ENCODE measurements around the gene ZBTB11.
A peak's percentile ranks its signal among the peaks of the same experiment; 100 is the strongest.

Gene ZBTB11

GRCh38 chr3:101640256-101640655, 36.7 kb downstream of the ZBTB11 start:
- H3K4me3 Mint-ChIP-seq = no peak overlapping the region
- no peaks in the 10 kb centered on the region for H3K9me3 Mint-ChIP-seq
- H3K27me3 Mint-ChIP-seq (ENCODE audit: low read depth) = peaks cover 3% of the 10 kb centered on the region
- H3K36me3 Mint-ChIP-seq (ENCODE audit: low read depth) = no peaks in the 10 kb centered on the region
- TF ChIP-seq, protein P1, sequence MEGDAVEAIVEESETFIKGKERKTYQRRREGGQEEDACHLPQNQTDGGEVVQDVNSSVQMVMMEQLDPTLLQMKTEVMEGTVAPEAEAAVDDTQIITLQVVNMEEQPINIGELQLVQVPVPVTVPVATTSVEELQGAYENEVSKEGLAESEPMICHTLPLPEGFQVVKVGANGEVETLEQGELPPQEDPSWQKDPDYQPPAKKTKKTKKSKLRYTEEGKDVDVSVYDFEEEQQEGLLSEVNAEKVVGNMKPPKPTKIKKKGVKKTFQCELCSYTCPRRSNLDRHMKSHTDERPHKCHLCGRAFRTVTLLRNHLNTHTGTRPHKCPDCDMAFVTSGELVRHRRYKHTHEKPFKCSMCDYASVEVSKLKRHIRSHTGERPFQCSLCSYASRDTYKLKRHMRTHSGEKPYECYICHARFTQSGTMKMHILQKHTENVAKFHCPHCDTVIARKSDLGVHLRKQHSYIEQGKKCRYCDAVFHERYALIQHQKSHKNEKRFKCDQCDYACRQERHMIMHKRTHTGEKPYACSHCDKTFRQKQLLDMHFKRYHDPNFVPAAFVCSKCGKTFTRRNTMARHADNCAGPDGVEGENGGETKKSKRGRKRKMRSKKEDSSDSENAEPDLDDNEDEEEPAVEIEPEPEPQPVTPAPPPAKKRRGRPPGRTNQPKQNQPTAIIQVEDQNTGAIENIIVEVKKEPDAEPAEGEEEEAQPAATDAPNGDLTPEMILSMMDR (IDR thresholded peaks at IDR 0.05; ENCODE audit: unreplicated experiment in 3 of 3) = no peak
- no peaks in the 10 kb centered on the region for H3K4me1 Mint-ChIP-seq
- H3K27ac Mint-ChIP-seq = no peak overlapping the region

GRCh38 chr3:101639280-101639963, 37.5 kb downstream of the ZBTB11 start:
- H3K9me3 Mint-ChIP-seq = no peaks in the 10 kb centered on the region
- no peaks in the 10 kb centered on the region for H3K36me3 Mint-ChIP-seq (ENCODE audit: low read depth)
- no peak overlapping the region for H3K27ac Mint-ChIP-seq
- H3K4me3 Mint-ChIP-seq = no peak overlapping the region
- no peaks in the 10 kb centered on the region for H3K4me1 Mint-ChIP-seq
- TF ChIP-seq, protein P1 (IDR thresholded peaks at IDR 0.05; ENCODE audit: unreplicated experiment in 3 of 3) = no peak
- H3K27me3 Mint-ChIP-seq (ENCODE audit: low read depth) = peaks cover 9% of the 10 kb centered on the region

DNA sequence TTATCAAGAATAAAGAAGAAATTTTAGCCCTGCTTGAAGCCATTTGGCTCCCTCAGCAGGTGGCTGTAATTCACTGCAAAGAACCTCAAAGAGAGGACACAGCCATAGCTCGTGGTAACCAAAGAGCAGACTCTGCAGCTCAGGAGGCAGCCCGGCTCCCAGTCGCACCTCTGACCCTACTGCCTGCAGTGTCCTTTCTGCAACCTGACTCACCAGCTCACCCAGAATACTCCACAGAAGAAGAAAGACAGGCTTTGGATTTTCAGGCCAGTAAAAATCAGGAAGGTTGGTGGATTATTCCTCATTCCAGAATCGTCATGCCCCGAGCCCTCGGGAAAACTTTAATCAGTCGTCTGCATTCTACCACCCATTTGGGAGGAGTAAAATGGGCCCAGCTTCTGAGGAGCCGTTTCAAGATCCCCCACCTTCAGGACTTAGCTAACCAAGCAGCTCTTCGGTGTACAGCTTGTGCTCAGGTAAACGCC, 38.6 kb downstream of the ZBTB11 start:
- Mint-ChIP-seq H3K36me3 (ENCODE audit: low read depth) (no peaks in the 10 kb centered on the region), H3K27ac (no peak overlapping the region), H3K9me3 (no peaks in the 10 kb centered on the region), H3K4me1 (no peaks in the 10 kb centered on the region), H3K4me3 (no peak overlapping the region), H3K27me3 (ENCODE audit: low read depth) (peaks cover 9% of the 10 kb centered on the region)
- TF ChIP-seq, protein P1 (IDR thresholded peaks at IDR 0.05; ENCODE audit: unreplicated experiment in 3 of 3) = no peak

GRCh38 chr3:101637451-101637850, 39.5 kb downstream of the ZBTB11 start:
- Mint-ChIP-seq H3K9me3 (no peaks in the 10 kb centered on the region), H3K4me1 (no peaks in the 10 kb centered on the region), H3K4me3 (no peak overlapping the region), H3K27me3 (ENCODE audit: low read depth) (peaks cover 9% of the 10 kb centered on the region), H3K27ac (no peak overlapping the region), H3K36me3 (ENCODE audit: low read depth) (no peaks in the 10 kb centered on the region)
- TF ChIP-seq, protein P1 (IDR thresholded peaks at IDR 0.05; ENCODE audit: unreplicated experiment in 3 of 3) = no peak

- peaks cover 9% of the 10 kb centered on the region for H3K27me3 Mint-ChIP-seq (ENCODE audit: low read depth)
- H3K9me3 Mint-ChIP-seq = no peaks in the 10 kb centered on the region
- no peaks in the 10 kb centered on the region for H3K36me3 Mint-ChIP-seq (ENCODE audit: low read depth)
- H3K4me3 Mint-ChIP-seq = no peak overlapping the region
- H3K4me1 Mint-ChIP-seq = no peaks in the 10 kb centered on the region
- no peak overlapping the region for H3K27ac Mint-ChIP-seq
- TF ChIP-seq, protein P1 (IDR thresholded peaks at IDR 0.05; ENCODE audit: unreplicated experiment in 3 of 3) = peak; percentile 40 to 56 (median 46)
Observed at GRCh38 chr3:101635954-101636798, 40.8 kb downstream of the ZBTB11 start.

All from nephron (organoid).